ENCODE data around the gene DYNLT1. TPM values are rescaled to one million over a fixed set of nuclear protein-coding genes. Genes with fewer than 3 reads are reported as not detected.
"Not testable (repeated sequence)": the region's sequence is repeated elsewhere in the genome, so short reads cannot be mapped to it uniquely, and the experiment has no call there.

The DYNLT1 gene
- total and polyA plus RNA-seq, 5 donors: 97.7 to 148 (median 110) TPM

- peak; percentile 71 to 75 for ATAC-seq
- intact Hi-C loops (cut with DNase I): no loop called here
- Histone ChIP-seq H3K9me3 (ENCODE audit: control insufficient read depth, low read length) (no peaks in the 10 kb centered on the region), H3K4me1 (ENCODE audit: control insufficient read depth, insufficient read depth, low read length) (peaks cover 5% of the 10 kb centered on the region), H3K27me3 (ENCODE audit: control insufficient read depth, insufficient read depth) (no peaks in the 10 kb centered on the region), H3K4me3 (ENCODE audit: low read length) (no peak overlapping the region), H3K27ac (ENCODE audit: low read length) (peak overlapping the region; percentile 1)
- DNase-seq: peak in 2 of 3 donors; percentile 53 to 64
- 87% methylated on average over 17 of the region's 17 CpGs for WGBS
These were observed 24.4 kb downstream of the DYNLT1 start for GRCh38 chr6:158619922-158620801.

- ATAC-seq; H3K27ac ChIP-seq (ENCODE audit: low read length); DNase-seq; intact Hi-C loops (cut with DNase I); H3K27me3 ChIP-seq (ENCODE audit: control insufficient read depth, insufficient read depth); H3K9me3 ChIP-seq (ENCODE audit: control insufficient read depth, low read length); H3K4me1 ChIP-seq (ENCODE audit: control insufficient read depth, insufficient read depth, low read length); H3K4me3 ChIP-seq (ENCODE audit: low read length): not testable (repeated sequence)
- 91% methylated on average over 3 of the region's 3 CpGs for WGBS
These were observed 26.3 kb downstream of the DYNLT1 start for GRCh38 chr6:158618289-158618688.

- H3K4me3 ChIP-seq (ENCODE audit: low read length); DNase-seq; ATAC-seq; H3K9me3 ChIP-seq (ENCODE audit: control insufficient read depth, low read length); intact Hi-C loops (cut with DNase I); H3K27ac ChIP-seq (ENCODE audit: low read length); H3K27me3 ChIP-seq (ENCODE audit: control insufficient read depth, insufficient read depth): not testable (repeated sequence)
- peaks cover 14% of the 10 kb centered on the region for H3K4me1 ChIP-seq (ENCODE audit: control insufficient read depth, insufficient read depth, low read length)
- whole genome bisulfite sequencing: 97% methylated on average over 3 of the region's 3 CpGs
These were observed 29.9 kb downstream of the DYNLT1 start for GRCh38 chr6:158614606-158615005.

- intact Hi-C loops (cut with DNase I): no loop called here
- H3K4me3 ChIP-seq (ENCODE audit: low read length): no peak overlapping the region
- peak overlapping the region; percentile 49 for H3K27ac ChIP-seq (ENCODE audit: low read length)
- DNase-seq (peak in 1 of 3 donors; percentile 60), ATAC-seq (peak; percentile 50 to 67)
- WGBS: 51% methylated on average over 14 of the region's 14 CpGs
- H3K9me3 ChIP-seq (ENCODE audit: control insufficient read depth, low read length): no peaks in the 10 kb centered on the region
- peaks cover 21% of the 10 kb centered on the region for H3K4me1 ChIP-seq (ENCODE audit: control insufficient read depth, insufficient read depth, low read length)
- H3K27me3 ChIP-seq (ENCODE audit: control insufficient read depth, insufficient read depth): no peaks in the 10 kb centered on the region
These were observed 32.8 kb downstream of the DYNLT1 start for GRCh38 chr6:158611541-158612370.

- Histone ChIP-seq H3K9me3 (ENCODE audit: control insufficient read depth, low read length) (no peaks in the 10 kb centered on the region), H3K4me3 (ENCODE audit: low read length) (no peak overlapping the region), H3K4me1 (ENCODE audit: control insufficient read depth, insufficient read depth, low read length) (peaks cover 21% of the 10 kb centered on the region), H3K27ac (ENCODE audit: low read length) (peak overlapping the region; percentile 72), H3K27me3 (ENCODE audit: control insufficient read depth, insufficient read depth) (no peaks in the 10 kb centered on the region)
- ATAC-seq (peak; percentile 7 to 8), DNase-seq (no peak)
- intact Hi-C loops (cut with DNase I): no loop called here
- 56% methylated on average over 3 of the region's 3 CpGs for WGBS
These were observed 33.5 kb downstream of the DYNLT1 start for GRCh38 chr6:158611039-158611438.

GRCh38 chr6:158610319-158610968 is 34.1 kb downstream of the DYNLT1 start:
- Histone ChIP-seq H3K27me3 (ENCODE audit: control insufficient read depth, insufficient read depth) (no peaks in the 10 kb centered on the region), H3K27ac (ENCODE audit: low read length) (peak overlapping the region; percentile 72), H3K4me1 (ENCODE audit: control insufficient read depth, insufficient read depth, low read length) (peaks cover 21% of the 10 kb centered on the region), H3K9me3 (ENCODE audit: control insufficient read depth, low read length) (no peaks in the 10 kb centered on the region), H3K4me3 (ENCODE audit: low read length) (no peak overlapping the region)
- ATAC-seq (peak; percentile 45 to 51), DNase-seq (peak in 2 of 3 donors; percentile 47 to 51)
- intact Hi-C loops (cut with DNase I): no loop called here
- 62% methylated on average over 9 of the region's 9 CpGs for WGBS

- DNase-seq: peak in 2 of 3 donors; percentile 54 to 70
- no peaks in the 10 kb centered on the region for H3K9me3 ChIP-seq (ENCODE audit: control insufficient read depth, low read length)
- peaks cover 21% of the 10 kb centered on the region for H3K4me1 ChIP-seq (ENCODE audit: control insufficient read depth, insufficient read depth, low read length)
- ATAC-seq: peak; percentile 54 to 66
- intact Hi-C loops (cut with DNase I): loop anchor here in 1 of 4 donors (5.0 kb wide), 1 partner anchor 387 kb away; no protein-coding TSS in a partner anchor
- H3K27ac ChIP-seq (ENCODE audit: low read length): peak overlapping the region; percentile 72
- WGBS: 71% methylated on average over 13 of the region's 13 CpGs
- H3K27me3 ChIP-seq (ENCODE audit: control insufficient read depth, insufficient read depth): no peaks in the 10 kb centered on the region
- no peak overlapping the region for H3K4me3 ChIP-seq (ENCODE audit: low read length)
These were observed 34.9 kb downstream of the DYNLT1 start for GRCh38 chr6:158609455-158610155.

- 95% methylated on average over 12 of the region's 12 CpGs for WGBS
These were observed 36.3 kb downstream of the DYNLT1 start for GRCh38 chr6:158608221-158608620.

GRCh38 chr6:158607411-158608170 is 37.0 kb downstream of the DYNLT1 start:
- intact Hi-C loops (cut with DNase I): loop anchor here in 1 of 4 donors (5.0 kb wide), 1 partner anchor 385 kb away; no protein-coding TSS in a partner anchor

More at GRCh38 chr6:158608221-158608620, 36.3 kb downstream of the DYNLT1 start:
- Histone ChIP-seq H3K4me1 (ENCODE audit: control insufficient read depth, insufficient read depth, low read length) (peaks cover 21% of the 10 kb centered on the region), H3K27me3 (ENCODE audit: control insufficient read depth, insufficient read depth) (no peaks in the 10 kb centered on the region), H3K9me3 (ENCODE audit: control insufficient read depth, low read length) (no peaks in the 10 kb centered on the region), H3K4me3 (ENCODE audit: low read length) (no peak overlapping the region), H3K27ac (ENCODE audit: low read length) (no peak overlapping the region)
- DNase-seq (peak in 1 of 3 donors; percentile 41), ATAC-seq (no peak)
- intact Hi-C loops (cut with DNase I): loop anchor here in 1 of 4 donors (5.0 kb wide), 1 partner anchor 386 kb away; no protein-coding TSS in a partner anchor

More at GRCh38 chr6:158607411-158608170, 37.0 kb downstream of the DYNLT1 start:
- Histone ChIP-seq H3K4me1 (ENCODE audit: control insufficient read depth, insufficient read depth, low read length) (peaks cover 21% of the 10 kb centered on the region), H3K27ac (ENCODE audit: low read length) (peak overlapping the region; percentile 19), H3K27me3 (ENCODE audit: control insufficient read depth, insufficient read depth) (no peaks in the 10 kb centered on the region), H3K9me3 (ENCODE audit: control insufficient read depth, low read length) (no peaks in the 10 kb centered on the region), H3K4me3 (ENCODE audit: low read length) (no peak overlapping the region)
- WGBS: 76% methylated on average over 14 of the region's 14 CpGs
- DNase-seq (peak in 1 of 3 donors; percentile 50), ATAC-seq (no peak)

All from right cardiac atrium (tissue), 5 donors.